Measurements from ENCODE around the gene DGKI.
A peak's percentile ranks its signal among the peaks of the same experiment; 100 is the strongest.
"Not testable (repeated sequence)": the region's sequence is repeated elsewhere in the genome, so short reads cannot be mapped to it uniquely, and the experiment has no call there.

Gene DGKI

GRCh38 chr7:137469191-137469811 lies 377.5 kb downstream of the DGKI start:
- no peak for DNase-seq (ENCODE audit: low read depth)

GRCh38 chr7:137462847-137463246 lies 383.9 kb downstream of the DGKI start:
- no peak for DNase-seq (ENCODE audit: low read depth)

GRCh38 chr7:137462074-137462715 lies 384.6 kb downstream of the DGKI start:
- no peak for DNase-seq (ENCODE audit: low read depth)

GRCh38 chr7:137458399-137458798 lies 388.4 kb downstream of the DGKI start:
- DNase-seq (ENCODE audit: low read depth): no peak

- no peak for DNase-seq (ENCODE audit: low read depth)
Measured at GRCh38 chr7:137454767-137455166, 392.0 kb downstream of the DGKI start.

GRCh38 chr7:137454246-137454724 lies 392.5 kb downstream of the DGKI start:
- no peak for DNase-seq (ENCODE audit: low read depth)

GRCh38 chr7:137453356-137453755 lies 393.4 kb downstream of the DGKI start:
- no peak for DNase-seq (ENCODE audit: low read depth)

GRCh38 chr7:137449016-137449415 lies 397.8 kb downstream of the DGKI start:
- DNase-seq (ENCODE audit: low read depth): no peak

- not testable (repeated sequence) for DNase-seq (ENCODE audit: low read depth)
Measured at GRCh38 chr7:137448572-137448971, 398.2 kb downstream of the DGKI start.

GRCh38 chr7:137446025-137446424 lies 400.7 kb downstream of the DGKI start:
- no peak for DNase-seq (ENCODE audit: low read depth)

GRCh38 chr7:137445268-137445667 lies 401.5 kb downstream of the DGKI start:
- DNase-seq (ENCODE audit: low read depth): no peak

- DNase-seq (ENCODE audit: low read depth): peak; percentile 47
Measured at GRCh38 chr7:137443616-137444015, 403.2 kb downstream of the DGKI start.

GRCh38 chr7:137441451-137441850 lies 405.3 kb downstream of the DGKI start:
- DNase-seq (ENCODE audit: low read depth): no peak

GRCh38 chr7:137439829-137440825 lies 406.6 kb downstream of the DGKI start:
- DNase-seq (ENCODE audit: low read depth): peak; percentile 45

GRCh38 chr7:137434946-137435345 lies 411.8 kb downstream of the DGKI start:
- no peak for DNase-seq (ENCODE audit: low read depth)

- DNase-seq (ENCODE audit: low read depth): no peak
Measured at GRCh38 chr7:137434530-137434929, 412.2 kb downstream of the DGKI start.

- DNase-seq (ENCODE audit: low read depth): peak; percentile 16
Measured at GRCh38 chr7:137423321-137423720, 423.5 kb downstream of the DGKI start.

GRCh38 chr7:137421366-137421765 lies 425.4 kb downstream of the DGKI start:
- no peak for DNase-seq (ENCODE audit: low read depth)

GRCh38 chr7:137418841-137419240 lies 427.9 kb downstream of the DGKI start:
- DNase-seq (ENCODE audit: low read depth): no peak

- no peak for DNase-seq (ENCODE audit: low read depth)
Measured at GRCh38 chr7:137417464-137417863, 429.3 kb downstream of the DGKI start.

- DNase-seq (ENCODE audit: low read depth): no peak
Measured at GRCh38 chr7:137413901-137414300, 432.9 kb downstream of the DGKI start.

- no peak for DNase-seq (ENCODE audit: low read depth)
Measured at GRCh38 chr7:137411446-137411845, 435.3 kb downstream of the DGKI start.

- DNase-seq (ENCODE audit: low read depth): no peak
Measured at GRCh38 chr7:137408126-137408525, 438.6 kb downstream of the DGKI start.
